AG09309 (cell line): ENCODE data around the gene ATF7.
A peak's percentile ranks its signal among the peaks of the same experiment; 100 is the strongest.

Experiments
- DNase-seq: peaks from one replicate; pipeline ENCODE4 v3.0.0-alpha.2; 2010; ENCODE audit warnings: low read depth
- H3K4me3 ChIP-seq: 2 replicates; pipeline ENCODE4 v1.5.1; 2011; ENCODE audit warnings: mild to moderate bottlenecking, low read depth, low read length, moderate library complexity; ENCODE audit not compliant: control insufficient read depth
- CTCF ChIP-seq: IDR thresholded peaks from 2 replicates; pipeline ENCODE4 v1.5.1; 2011; ENCODE audit warnings: mild to moderate bottlenecking, low read depth, low read length, inconsistent platforms; ENCODE audit not compliant: insufficient read depth, control insufficient read depth; ENCODE audit errors: missing control alignments

ATF7 gene

DNA sequence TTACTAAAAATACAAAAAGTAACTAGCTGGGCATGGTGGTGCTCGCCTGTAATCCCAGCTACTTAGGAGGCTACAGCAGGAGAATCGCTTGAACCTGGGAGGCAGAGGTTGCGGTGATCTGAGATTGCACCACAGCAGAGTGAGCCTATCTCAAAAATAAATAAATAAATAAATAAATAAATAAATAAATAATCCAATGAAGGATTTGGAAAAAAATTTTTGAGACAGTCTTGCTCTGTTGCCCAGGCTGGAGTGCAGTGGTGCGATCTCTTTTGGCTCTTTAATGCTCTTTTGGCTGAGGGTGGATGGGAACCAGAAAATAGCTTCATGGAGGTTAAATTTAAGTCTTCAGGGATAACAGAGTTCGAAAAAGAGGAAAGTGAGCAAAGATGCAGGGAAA, 38.0 kb upstream of the ATF7 start:
- DNase-seq: no peak
- H3K4me3 ChIP-seq: no peak overlapping the region
- no peak for TF ChIP-seq CTCF

DNA sequence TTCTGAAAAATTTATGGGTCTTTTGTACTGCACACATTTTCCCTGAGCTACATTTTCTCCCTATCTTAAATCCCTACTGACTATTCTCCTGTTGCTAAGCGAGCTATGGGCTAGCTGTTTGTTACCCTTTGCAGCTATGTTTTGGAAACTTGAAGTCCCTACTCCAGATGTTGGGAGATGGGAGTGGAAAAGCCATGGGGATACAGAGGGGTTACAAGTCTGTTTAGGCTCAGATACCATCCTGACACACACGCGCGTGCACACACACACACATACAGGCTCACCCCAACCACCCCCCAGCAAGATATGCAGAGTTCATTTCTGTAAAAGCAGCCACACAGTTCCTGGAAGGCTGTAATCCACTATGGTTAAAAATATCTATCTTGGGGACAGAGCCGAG, 33.9 kb upstream of the ATF7 start:
- H3K4me3 ChIP-seq: no peak overlapping the region
- no peak for TF ChIP-seq CTCF
- DNase-seq: no peak

DNA sequence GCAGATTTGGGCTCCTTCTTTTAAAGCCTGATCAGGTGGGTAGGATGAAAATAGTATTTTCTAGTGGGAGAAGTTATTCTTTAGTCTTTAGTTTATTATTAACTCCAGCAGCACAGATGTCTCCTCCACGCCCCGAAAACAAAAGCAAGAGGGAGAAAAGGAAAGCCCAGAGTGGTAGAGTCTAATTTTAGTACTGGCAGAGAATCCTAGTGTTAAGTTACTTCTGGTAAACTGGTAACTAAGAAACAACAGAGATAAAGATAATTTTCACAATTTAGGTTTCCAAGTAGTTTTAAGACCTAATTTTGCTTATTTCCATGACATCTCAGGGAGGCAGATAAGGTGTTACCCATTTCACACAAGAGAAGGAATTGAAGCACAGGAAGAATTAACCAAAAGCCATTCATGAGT, 33.4 kb upstream of the ATF7 start:
- no peak for TF ChIP-seq CTCF
- DNase-seq: no peak
- H3K4me3 ChIP-seq: no peak overlapping the region

DNA sequence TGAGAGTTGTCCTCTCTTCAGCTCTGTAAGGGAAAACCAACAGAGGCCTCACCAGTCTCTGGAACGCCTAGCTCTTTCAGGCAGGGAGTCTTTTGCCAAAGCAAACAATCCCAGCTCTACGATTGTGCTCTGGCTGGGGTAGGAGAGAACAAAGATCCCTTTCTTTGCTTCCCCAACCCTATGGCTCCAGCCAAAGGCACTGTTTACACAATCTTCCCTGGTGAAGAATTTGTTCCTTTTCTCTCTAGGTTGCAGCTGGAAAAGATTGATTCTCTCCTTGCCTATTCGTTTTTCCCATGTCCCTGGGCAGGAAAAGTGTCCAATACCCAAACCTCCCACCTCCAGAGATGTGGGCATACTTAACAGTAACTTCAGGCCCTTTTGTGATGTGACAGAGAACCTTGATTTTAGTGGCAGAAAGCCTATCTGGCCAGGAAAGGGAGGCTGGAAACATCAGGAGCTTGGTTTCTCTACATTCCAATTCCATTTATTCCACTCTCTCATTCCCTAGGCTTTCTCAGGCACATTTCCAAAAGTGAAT, 32.9 kb upstream of the ATF7 start:
- no peak overlapping the region for H3K4me3 ChIP-seq
- no peak for TF ChIP-seq CTCF
- DNase-seq: no peak

DNA sequence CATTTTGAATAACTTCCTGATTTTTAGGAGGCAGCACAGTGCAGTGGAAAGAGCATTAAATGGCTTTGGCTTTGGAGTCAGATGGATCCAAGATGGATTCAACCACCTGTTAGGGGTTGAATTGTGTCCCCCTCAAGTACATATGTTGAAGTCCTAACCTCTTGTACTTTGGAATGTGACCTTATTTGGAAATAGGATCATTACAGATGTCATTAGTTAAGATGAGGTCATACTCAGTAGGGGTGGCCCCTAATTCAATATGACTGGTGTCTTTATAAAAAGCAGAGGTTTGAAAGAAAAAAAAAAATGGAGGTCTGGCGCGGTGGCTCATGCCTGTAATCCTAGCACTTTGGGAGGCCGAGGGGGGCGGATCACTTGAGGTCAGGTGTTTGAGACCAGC, 30.9 kb upstream of the ATF7 start:
- H3K4me3 ChIP-seq: no peak overlapping the region
- TF ChIP-seq CTCF: no peak
- DNase-seq: no peak

DNA sequence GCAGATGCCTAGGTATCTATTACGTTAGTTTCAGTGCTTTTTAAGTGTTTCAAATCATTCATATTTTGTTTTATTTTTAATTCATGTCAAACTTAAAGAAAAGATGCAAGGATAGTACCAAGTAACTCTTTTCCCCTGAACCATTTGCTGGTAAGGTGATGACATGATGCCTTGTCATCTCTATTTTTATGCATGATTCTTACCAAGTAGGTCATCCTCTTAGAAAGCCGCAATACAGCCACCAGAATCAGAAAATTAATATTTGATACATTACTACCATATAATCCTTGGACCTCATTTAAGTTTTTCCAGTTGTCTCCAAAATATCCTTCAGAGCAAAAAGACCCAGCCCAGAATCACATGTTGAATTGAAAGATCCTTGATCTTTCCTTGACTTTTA, 27.4 kb upstream of the ATF7 start:
- H3K4me3 ChIP-seq: no peak overlapping the region
- no peak for TF ChIP-seq CTCF
- no peak for DNase-seq

- DNase-seq: peak; percentile 51
- TF ChIP-seq CTCF: no peak
- no peak overlapping the region for H3K4me3 ChIP-seq
Measured at GRCh38 chr12:53652366-53652765, 26.2 kb upstream of the ATF7 start.
